Muscle of back (tissue), 10 donors: ENCODE data around the gene LOXHD1. TPM values are rescaled to one million over a fixed set of nuclear protein-coding genes. Genes with fewer than 3 reads are reported as not detected.

Experiments
- polyA plus RNA-seq, 10 donors: library from polyadenylated mRNA; unstranded; fragments of 120-200 nt; gene quantifications; one replicate each; pipeline ENCODE4 v1.2.1, GENCODE V29; 2013; ENCODE audit not compliant: insufficient read length in 10 of 10

LOXHD1 gene
- polyA plus RNA-seq, 10 donors, result 1.1 to 3.6 (median 2.3) TPM

Other genes starting within 250 kb of the LOXHD1 start
- gene ST8SIA5, start 99.8 kb upstream of the LOXHD1 start, polyA plus RNA-seq, result 1 to 10 TPM; 3.4 to 7.6 (median 6.4) TPM